ENCODE measurements around the gene CDIPT.
"Not testable (repeated sequence)": the region's sequence is repeated elsewhere in the genome, so short reads cannot be mapped to it uniquely, and the experiment has no call there.

The CDIPT gene

GRCh38 chr16:29843931-29844330 lies 19.1 kb downstream of the CDIPT start:
- Histone ChIP-seq H3K9me3 (ENCODE audit: low read length) (no peaks in the 10 kb centered on the region), H3K4me3 (ENCODE audit: low read length) (no peak overlapping the region), H3K36me3 (ENCODE audit: insufficient read depth, low read length) (no peaks in the 10 kb centered on the region), H3K27me3 (ENCODE audit: insufficient read depth, low read length) (peaks cover 2% of the 10 kb centered on the region), H2AFZ (ENCODE audit: low read depth, low read length) (no peak overlapping the region), H3K4me1 (ENCODE audit: insufficient read depth, low read length) (no peaks in the 10 kb centered on the region)

- Histone ChIP-seq H3K4me1 (ENCODE audit: insufficient read depth, low read length) (no peaks in the 10 kb centered on the region), H3K27me3 (ENCODE audit: insufficient read depth, low read length) (peaks cover 2% of the 10 kb centered on the region), H2AFZ (ENCODE audit: low read depth, low read length) (no peak overlapping the region), H3K36me3 (ENCODE audit: insufficient read depth, low read length) (no peaks in the 10 kb centered on the region), H3K9me3 (ENCODE audit: low read length) (no peaks in the 10 kb centered on the region), H3K4me3 (ENCODE audit: low read length) (no peak overlapping the region)
Observed at GRCh38 chr16:29842732-29843346, 20.2 kb downstream of the CDIPT start.

- no peaks in the 10 kb centered on the region for H3K4me1 ChIP-seq (ENCODE audit: insufficient read depth, low read length)
- no peak overlapping the region for H3K4me3 ChIP-seq (ENCODE audit: low read length)
- no peak overlapping the region for H2AFZ ChIP-seq (ENCODE audit: low read depth, low read length)
- no peaks in the 10 kb centered on the region for H3K36me3 ChIP-seq (ENCODE audit: insufficient read depth, low read length)
- H3K9me3 ChIP-seq (ENCODE audit: low read length), result no peaks in the 10 kb centered on the region
- H3K27me3 ChIP-seq (ENCODE audit: insufficient read depth, low read length), result peaks cover 2% of the 10 kb centered on the region
Observed at GRCh38 chr16:29841631-29842030, 21.4 kb downstream of the CDIPT start.

GRCh38 chr16:29840240-29840639 lies 22.8 kb downstream of the CDIPT start:
- no peak overlapping the region for H3K4me3 ChIP-seq (ENCODE audit: low read length)
- H3K27me3 ChIP-seq (ENCODE audit: insufficient read depth, low read length), result peaks cover 2% of the 10 kb centered on the region
- H2AFZ ChIP-seq (ENCODE audit: low read depth, low read length), result no peak overlapping the region
- H3K36me3 ChIP-seq (ENCODE audit: insufficient read depth, low read length), result no peaks in the 10 kb centered on the region
- no peaks in the 10 kb centered on the region for H3K9me3 ChIP-seq (ENCODE audit: low read length)
- no peaks in the 10 kb centered on the region for H3K4me1 ChIP-seq (ENCODE audit: insufficient read depth, low read length)

GRCh38 chr16:29839822-29840221 lies 23.2 kb downstream of the CDIPT start:
- H3K36me3 ChIP-seq (ENCODE audit: insufficient read depth, low read length), result no peaks in the 10 kb centered on the region

GRCh38 chr16:29837841-29838240 lies 25.2 kb downstream of the CDIPT start:
- H3K4me3 ChIP-seq (ENCODE audit: low read length), result no peak overlapping the region
- H3K9me3 ChIP-seq (ENCODE audit: low read length), result no peaks in the 10 kb centered on the region
- H3K4me1 ChIP-seq (ENCODE audit: insufficient read depth, low read length), result no peaks in the 10 kb centered on the region
- H2AFZ ChIP-seq (ENCODE audit: low read depth, low read length), result no peak overlapping the region
- no peaks in the 10 kb centered on the region for H3K36me3 ChIP-seq (ENCODE audit: insufficient read depth, low read length)
- H3K27me3 ChIP-seq (ENCODE audit: insufficient read depth, low read length), result peaks cover 2% of the 10 kb centered on the region

More at GRCh38 chr16:29839822-29840221, 23.2 kb downstream of the CDIPT start:
- no peak overlapping the region for H2AFZ ChIP-seq (ENCODE audit: low read depth, low read length)
- no peaks in the 10 kb centered on the region for H3K9me3 ChIP-seq (ENCODE audit: low read length)
- no peak overlapping the region for H3K4me3 ChIP-seq (ENCODE audit: low read length)
- no peaks in the 10 kb centered on the region for H3K4me1 ChIP-seq (ENCODE audit: insufficient read depth, low read length)
- H3K27me3 ChIP-seq (ENCODE audit: insufficient read depth, low read length), result peaks cover 2% of the 10 kb centered on the region

GRCh38 chr16:29836623-29837022 lies 26.4 kb downstream of the CDIPT start:
- no peaks in the 10 kb centered on the region for H3K36me3 ChIP-seq (ENCODE audit: insufficient read depth, low read length)
- H3K9me3 ChIP-seq (ENCODE audit: low read length), result no peaks in the 10 kb centered on the region
- peaks cover 2% of the 10 kb centered on the region for H3K27me3 ChIP-seq (ENCODE audit: insufficient read depth, low read length)
- no peaks in the 10 kb centered on the region for H3K4me1 ChIP-seq (ENCODE audit: insufficient read depth, low read length)
- no peak overlapping the region for H3K4me3 ChIP-seq (ENCODE audit: low read length)
- H2AFZ ChIP-seq (ENCODE audit: low read depth, low read length), result no peak overlapping the region

GRCh38 chr16:29835926-29836325 lies 27.1 kb downstream of the CDIPT start:
- no peak overlapping the region for H2AFZ ChIP-seq (ENCODE audit: low read depth, low read length)
- no peaks in the 10 kb centered on the region for H3K27me3 ChIP-seq (ENCODE audit: insufficient read depth, low read length)
- no peak overlapping the region for H3K4me3 ChIP-seq (ENCODE audit: low read length)
- no peaks in the 10 kb centered on the region for H3K9me3 ChIP-seq (ENCODE audit: low read length)
- no peaks in the 10 kb centered on the region for H3K36me3 ChIP-seq (ENCODE audit: insufficient read depth, low read length)
- H3K4me1 ChIP-seq (ENCODE audit: insufficient read depth, low read length), result no peaks in the 10 kb centered on the region

GRCh38 chr16:29834079-29834478 lies 28.9 kb downstream of the CDIPT start:
- Histone ChIP-seq H3K9me3 (ENCODE audit: low read length) (no peaks in the 10 kb centered on the region), H3K27me3 (ENCODE audit: insufficient read depth, low read length) (no peaks in the 10 kb centered on the region), H3K36me3 (ENCODE audit: insufficient read depth, low read length) (no peaks in the 10 kb centered on the region), H3K4me3 (ENCODE audit: low read length) (no peak overlapping the region), H3K4me1 (ENCODE audit: insufficient read depth, low read length) (no peaks in the 10 kb centered on the region), H2AFZ (ENCODE audit: low read depth, low read length) (no peak overlapping the region)

- not testable (repeated sequence) for H3K27me3 ChIP-seq (ENCODE audit: insufficient read depth, low read length); H3K4me3 ChIP-seq (ENCODE audit: low read length); H3K36me3 ChIP-seq (ENCODE audit: insufficient read depth, low read length); H3K4me1 ChIP-seq (ENCODE audit: insufficient read depth, low read length); H2AFZ ChIP-seq (ENCODE audit: low read depth, low read length); H3K9me3 ChIP-seq (ENCODE audit: low read length)
Observed at GRCh38 chr16:29833219-29833618, 29.8 kb downstream of the CDIPT start.

- H3K4me1 ChIP-seq (ENCODE audit: insufficient read depth, low read length), result no peaks in the 10 kb centered on the region
- no peaks in the 10 kb centered on the region for H3K27me3 ChIP-seq (ENCODE audit: insufficient read depth, low read length)
- H3K36me3 ChIP-seq (ENCODE audit: insufficient read depth, low read length), result no peaks in the 10 kb centered on the region
- H3K9me3 ChIP-seq (ENCODE audit: low read length), result no peaks in the 10 kb centered on the region
- no peak overlapping the region for H2AFZ ChIP-seq (ENCODE audit: low read depth, low read length)
- no peak overlapping the region for H3K4me3 ChIP-seq (ENCODE audit: low read length)
Observed at GRCh38 chr16:29831490-29831889, 31.5 kb downstream of the CDIPT start.

GRCh38 chr16:29830774-29831173 lies 32.3 kb downstream of the CDIPT start:
- Histone ChIP-seq H3K4me1 (ENCODE audit: insufficient read depth, low read length) (no peaks in the 10 kb centered on the region), H3K9me3 (ENCODE audit: low read length) (no peaks in the 10 kb centered on the region), H2AFZ (ENCODE audit: low read depth, low read length) (no peak overlapping the region), H3K4me3 (ENCODE audit: low read length) (no peak overlapping the region), H3K27me3 (ENCODE audit: insufficient read depth, low read length) (no peaks in the 10 kb centered on the region), H3K36me3 (ENCODE audit: insufficient read depth, low read length) (no peaks in the 10 kb centered on the region)

- H3K27me3 ChIP-seq (ENCODE audit: insufficient read depth, low read length), result no peaks in the 10 kb centered on the region
- no peaks in the 10 kb centered on the region for H3K4me1 ChIP-seq (ENCODE audit: insufficient read depth, low read length)
- H3K9me3 ChIP-seq (ENCODE audit: low read length), result no peaks in the 10 kb centered on the region
- no peak overlapping the region for H3K4me3 ChIP-seq (ENCODE audit: low read length)
- no peak overlapping the region for H2AFZ ChIP-seq (ENCODE audit: low read depth, low read length)
- H3K36me3 ChIP-seq (ENCODE audit: insufficient read depth, low read length), result no peaks in the 10 kb centered on the region
Observed at GRCh38 chr16:29826342-29826695, 36.7 kb downstream of the CDIPT start.
